Measurements from ENCODE around the gene GABARAPL1.

Gene GABARAPL1

DNA sequence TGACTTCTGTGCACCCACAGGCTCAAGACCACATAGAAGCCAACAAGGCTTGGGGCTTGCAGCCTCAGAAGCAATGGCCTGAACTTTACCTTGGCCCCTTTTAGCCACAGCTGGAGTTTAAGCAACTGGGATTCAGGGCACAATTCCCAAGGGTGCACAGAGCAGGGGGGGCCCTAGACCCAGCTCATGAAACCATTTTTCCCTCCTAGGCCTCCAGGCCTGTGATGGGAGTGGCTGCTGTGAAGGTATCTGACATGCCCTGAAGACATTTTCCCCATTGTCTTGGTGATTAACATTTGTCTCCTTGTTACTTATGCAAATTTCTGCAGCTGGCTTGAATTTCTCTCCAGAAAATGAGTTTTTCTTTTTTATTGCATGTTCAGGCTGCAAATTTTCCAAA, 21.9 kb downstream of the GABARAPL1 start:
- DNase-seq (ENCODE audit: low read depth, low spot score): no peak

DNA sequence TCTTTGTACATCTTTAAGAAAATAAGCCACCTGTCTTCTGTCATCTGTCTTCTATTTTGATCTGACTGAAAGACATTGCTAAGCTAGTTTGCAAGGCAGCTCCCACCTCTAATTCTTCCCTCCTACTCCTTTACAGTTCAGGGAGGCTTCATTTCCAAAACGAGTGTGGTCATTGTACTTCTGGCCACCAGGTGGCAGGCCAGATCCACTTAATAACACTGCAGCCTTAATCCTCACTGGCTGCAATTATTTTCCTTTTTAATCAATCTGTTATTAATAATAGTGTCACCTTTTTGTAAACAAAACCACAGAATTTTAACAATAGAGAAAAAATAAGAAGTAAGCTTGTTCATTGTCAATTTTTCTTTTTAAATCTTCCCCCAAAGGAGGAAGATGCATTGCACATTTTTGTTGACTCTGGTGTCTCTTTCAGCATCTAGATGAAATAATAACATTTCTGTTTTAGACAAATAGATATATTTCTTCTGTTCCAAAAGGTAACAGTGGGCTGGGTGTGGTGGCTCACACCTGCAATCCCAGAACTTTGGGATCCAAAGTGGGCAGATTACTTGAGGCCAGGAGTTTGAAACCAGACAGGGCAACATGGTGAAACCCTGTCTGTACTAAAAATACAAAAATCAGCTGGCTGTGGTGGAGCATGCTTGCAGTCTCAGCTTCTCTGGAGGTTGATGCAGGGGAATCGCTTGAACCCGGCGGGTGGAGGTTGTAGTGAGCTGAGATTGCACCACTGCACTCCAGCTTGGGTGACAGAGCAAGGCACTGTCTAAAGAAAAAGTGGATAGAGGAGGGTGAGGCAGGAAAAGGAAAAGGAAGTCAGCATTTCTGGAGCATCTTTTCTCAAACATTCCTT, 23.3 kb downstream of the GABARAPL1 start:
- DNase-seq (ENCODE audit: low read depth, low spot score): no peak

DNA sequence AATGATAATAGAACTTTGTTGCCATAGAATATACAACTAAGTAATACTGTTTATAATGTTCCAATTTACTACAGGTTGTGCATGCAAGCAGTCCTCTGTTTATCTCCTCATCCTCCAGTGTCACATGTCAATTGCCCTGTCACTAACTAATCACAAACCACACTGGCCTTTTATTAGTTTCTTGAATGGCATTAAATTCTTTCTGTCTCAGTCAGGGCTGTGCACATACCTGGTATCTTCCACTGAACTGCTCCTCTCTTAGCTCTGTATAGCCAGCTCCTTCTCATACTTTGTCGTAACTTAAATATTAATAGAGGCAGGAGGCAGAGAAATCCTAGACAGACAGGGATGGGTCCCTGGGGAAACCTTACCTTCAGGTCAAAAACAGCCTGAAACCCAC, 24.0 kb downstream of the GABARAPL1 start:
- DNase-seq (ENCODE audit: low read depth, low spot score): no peak

DNA sequence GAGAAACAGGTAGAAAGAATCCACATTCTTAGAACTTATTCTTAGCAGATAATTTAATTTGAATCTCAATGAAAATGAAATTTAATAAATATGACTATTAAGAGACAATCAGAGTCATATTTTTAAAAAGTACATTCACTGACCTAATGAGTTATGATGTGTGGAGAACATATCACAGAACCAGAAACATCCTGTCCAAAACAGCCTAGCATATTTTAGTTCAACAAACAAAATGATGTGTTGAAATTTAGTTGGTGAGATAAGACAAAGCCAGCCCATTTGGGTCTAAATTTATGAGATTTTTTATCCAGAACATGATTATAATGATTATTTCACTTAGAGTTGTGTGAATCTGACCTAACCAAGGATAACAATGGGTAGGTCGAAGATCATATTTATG, 25.8 kb downstream of the GABARAPL1 start:
- no peak for DNase-seq (ENCODE audit: low read depth, low spot score)

DNA sequence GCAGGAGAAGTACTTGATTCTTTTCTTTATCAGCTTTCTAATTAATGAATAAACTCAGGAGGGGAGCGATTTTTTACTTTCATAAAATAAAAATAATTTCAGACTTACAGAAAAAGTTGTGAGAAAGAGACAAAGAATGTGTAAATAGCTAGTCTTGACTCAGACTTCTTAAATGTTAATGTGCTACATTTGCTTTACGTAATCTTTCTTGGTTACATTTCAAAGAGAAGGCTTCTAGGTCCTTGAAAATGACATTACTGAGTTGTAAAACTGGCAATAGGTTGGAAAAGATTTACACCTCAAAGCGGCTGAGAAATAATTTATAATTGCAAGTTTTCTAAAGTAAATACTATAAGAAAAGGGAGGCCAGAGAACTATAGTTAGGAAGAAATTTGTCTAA, 28.6 kb downstream of the GABARAPL1 start:
- no peak for DNase-seq (ENCODE audit: low read depth, low spot score)

DNA sequence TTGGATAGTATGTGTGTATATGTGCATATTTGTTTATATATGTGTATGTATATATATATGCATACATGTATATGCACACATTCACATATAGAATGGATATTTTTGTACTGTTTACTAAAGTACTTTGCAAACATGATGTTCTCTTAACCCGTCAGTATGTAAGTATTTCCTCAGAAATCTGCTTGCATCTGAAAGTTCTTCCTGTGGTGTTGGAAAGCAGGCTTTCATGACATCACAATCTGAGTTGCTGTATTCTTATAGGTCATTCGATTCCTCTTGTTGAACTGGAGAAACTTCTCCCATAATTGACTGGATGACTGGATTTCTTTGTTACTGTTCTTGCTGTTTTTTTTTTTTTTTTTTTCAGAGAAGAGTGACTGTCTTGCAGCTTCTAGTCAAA, 29.1 kb downstream of the GABARAPL1 start:
- DNase-seq (ENCODE audit: low read depth, low spot score): no peak

DNA sequence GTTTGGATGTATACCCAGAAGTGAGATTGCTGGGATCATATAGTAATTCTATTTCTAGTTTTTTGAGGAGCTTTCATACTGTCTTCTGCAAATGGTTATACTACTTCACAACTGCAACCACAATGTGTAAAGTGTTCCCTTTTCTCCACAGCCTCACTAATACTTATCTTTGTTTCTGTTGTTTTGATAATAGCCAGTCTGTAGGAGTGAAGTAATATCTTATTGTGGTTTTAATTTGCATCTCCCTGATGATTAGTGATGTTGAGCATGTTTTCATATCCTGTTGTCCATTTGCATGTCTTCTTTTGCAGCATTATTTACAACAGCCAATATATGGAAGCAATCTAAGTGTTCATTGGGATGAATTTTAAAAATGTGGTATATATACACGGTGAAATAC, 29.9 kb downstream of the GABARAPL1 start:
- DNase-seq (ENCODE audit: low read depth, low spot score): no peak

DNA sequence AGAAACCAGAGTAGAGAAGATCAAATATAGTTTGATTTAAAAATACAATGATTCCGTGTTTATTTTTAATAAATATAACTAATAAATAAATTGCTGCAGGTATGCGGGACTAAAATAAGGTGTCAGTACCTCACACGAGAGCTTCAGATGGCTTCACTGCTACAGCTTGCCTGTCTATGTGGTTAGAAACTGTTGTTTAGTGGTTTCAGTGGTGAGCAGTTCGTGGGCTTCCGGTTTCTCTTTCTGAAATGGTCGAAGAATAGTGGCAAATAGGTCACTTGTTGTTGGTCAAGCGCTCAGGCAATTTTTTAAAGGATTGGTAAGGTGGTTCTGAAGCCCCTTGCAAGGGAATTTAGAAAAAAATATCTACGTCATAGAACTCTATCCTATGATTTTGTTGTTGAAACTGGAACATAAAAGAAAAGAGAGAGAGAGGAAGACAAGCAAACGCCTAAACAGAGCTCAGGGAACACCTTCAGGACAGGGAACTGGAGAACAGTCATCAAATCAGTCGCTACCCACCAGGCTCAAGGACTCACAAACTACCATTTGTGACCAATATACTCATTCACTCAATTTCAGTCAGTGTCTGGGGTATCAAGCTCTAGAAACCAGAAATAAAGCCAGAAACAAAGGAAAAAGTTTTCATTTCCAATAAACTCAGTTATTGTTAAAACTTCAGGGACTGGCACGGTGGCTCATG, 31.3 kb downstream of the GABARAPL1 start:
- DNase-seq (ENCODE audit: low read depth, low spot score): no peak

DNA sequence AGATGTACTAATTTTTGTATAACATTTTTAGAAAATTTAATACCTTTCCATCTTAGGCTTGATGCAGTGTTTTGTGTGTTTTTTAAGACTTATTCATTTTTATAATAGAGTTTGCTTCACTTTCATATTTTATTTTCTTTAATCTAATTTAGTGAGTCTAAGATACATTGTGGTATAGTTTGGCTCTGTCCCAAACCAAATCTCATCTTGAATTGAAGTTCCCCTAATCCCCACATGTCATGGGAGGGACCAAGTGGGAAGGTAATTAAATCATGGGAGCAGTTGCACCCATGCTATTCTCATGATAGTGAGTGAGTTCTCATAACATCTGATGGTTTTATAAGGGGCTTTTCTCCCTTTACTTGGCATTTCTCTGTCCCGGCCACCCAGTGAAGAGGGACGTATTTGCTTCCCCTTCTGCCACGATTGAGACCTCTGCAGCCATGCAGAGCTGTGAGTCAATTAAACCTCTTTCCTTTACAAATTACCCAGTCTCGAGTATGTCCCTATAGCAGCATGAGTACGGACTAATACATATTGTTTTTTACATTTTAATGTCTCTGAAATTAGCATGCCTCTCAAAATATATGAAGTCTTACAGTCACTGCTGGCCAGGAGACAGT, 34.9 kb downstream of the GABARAPL1 start:
- no peak for DNase-seq (ENCODE audit: low read depth, low spot score)

DNA sequence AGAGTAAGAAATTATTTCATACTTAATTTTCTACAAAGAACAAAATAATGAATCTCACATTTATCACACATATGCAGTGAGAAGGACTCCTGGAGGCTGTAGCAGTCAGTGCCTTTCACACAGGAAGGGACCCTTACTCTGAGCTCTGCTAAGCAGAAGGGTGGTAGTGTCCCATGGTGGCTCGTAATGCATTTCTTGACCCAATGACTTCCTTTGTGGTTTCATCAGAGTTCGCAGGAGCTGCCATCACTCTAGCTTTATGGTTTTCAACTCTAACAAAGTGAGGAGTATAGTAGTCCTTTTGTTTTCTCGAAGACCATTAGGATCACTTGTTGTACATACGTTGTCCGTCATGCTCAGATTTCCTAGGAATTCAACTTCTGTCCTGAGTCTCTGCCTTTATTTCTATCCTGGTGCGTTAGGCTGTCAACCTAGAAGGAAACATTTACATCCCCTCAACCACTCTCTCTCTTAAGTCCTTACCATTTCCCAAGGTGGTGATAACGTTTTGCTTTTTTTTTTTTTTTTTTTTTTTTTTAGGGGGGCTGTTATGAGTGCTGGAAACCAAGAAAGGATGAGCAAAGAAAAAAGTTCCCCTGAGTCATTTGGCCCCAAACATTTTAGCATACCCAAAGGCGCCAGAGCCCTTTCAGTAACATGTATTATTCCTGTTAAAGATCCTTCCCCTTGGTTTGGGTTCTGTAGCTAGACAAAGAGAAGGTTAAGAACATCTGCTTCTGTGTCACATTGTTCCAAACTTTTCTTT, 37.2 kb downstream of the GABARAPL1 start:
- DNase-seq (ENCODE audit: low read depth, low spot score): no peak

DNA sequence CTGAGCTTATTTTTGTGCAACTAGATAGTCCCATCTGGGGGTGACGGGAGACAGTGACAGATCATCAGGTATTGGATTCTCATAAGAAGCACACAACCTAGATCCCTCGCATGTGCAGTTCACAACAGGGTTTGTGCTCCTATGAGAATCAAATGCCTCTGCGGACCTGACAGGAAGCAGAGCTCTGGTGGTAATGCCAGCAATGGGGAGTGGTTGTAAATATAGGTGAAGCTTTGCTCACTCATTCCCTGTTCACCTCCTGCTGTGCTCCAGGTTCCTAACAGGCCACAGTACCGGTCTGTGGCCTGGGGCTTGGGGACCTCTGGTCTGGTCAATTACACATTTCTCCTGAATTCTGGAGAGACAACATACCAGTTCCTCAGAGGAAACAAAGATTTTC, 39.0 kb downstream of the GABARAPL1 start:
- no peak for DNase-seq (ENCODE audit: low read depth, low spot score)

DNA sequence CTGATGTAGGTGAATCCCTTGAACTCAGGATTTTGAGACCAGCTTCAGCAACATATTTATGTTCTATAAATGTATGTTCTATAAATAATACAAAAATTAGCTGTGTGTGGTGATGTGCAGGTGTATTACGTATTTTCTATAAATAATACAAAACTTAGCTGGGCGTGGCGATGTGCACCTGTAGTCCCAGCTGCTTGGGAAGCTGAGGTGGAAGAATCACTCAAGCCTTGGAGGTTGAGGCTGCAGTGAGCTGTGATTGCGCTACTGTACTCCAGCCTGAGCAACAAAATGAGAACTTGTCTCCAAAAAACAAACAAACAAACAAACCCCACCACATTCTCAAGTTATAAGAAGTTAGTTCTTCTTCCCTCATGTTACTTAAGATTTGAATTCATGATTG, 39.5 kb downstream of the GABARAPL1 start:
- no peak for DNase-seq (ENCODE audit: low read depth, low spot score)

DNA sequence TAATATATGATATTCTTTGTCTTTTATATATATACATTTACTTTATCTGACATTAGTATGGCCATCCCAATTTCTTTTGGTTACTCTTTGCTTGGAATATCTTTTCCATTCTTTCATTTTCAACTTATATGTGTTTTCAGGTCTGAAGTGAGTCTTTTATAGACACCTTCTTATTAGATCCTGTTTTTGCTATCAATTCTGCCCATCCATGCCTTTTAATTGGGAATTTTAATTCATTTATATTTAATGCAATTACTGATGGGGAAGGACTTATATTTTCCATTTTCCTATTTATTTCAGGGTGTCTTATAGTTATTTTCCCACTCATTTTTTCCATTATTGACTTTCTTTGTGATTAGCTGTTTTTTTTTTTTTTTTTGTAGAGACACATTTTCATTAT, 43.4 kb downstream of the GABARAPL1 start:
- DNase-seq (ENCODE audit: low read depth, low spot score): no peak

DNA sequence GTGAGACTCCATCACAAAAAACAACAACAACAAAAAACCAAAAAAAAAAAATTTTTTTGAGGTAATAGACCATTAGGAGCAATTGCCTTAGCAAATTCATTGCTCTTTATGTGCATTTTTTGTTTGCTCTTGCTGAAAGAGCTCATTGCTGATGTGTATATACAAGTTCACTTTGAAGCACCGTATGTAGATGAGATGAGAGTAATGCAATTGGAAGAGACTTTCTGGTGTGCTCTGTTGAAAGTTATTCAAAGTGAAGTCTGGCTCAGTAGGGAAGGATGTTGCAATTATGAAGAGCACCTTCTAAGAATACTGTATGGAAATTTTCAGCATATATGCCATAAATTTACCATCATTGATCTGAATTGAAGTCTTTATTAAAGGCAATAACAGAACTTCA, 48.2 kb downstream of the GABARAPL1 start:
- DNase-seq (ENCODE audit: low read depth, low spot score): no peak

DNA sequence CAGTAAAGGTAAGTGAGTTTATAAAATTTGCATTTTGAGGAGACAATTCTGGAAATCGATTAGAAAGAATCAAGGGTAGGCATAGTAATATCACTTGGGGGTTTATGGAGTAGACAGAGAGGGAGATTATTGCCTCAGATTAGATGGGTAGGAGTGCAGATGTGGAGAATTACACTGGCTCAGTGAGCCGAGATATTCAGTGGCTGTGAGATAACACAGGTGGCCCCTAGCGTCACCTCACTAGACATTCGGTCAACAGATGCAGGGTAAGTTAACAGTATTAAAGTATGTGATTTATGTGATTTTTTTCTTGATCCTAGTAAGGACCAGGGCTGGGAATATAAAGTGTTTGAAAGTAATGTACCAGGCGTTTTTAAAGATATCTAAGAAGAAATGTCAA, 55.4 kb downstream of the GABARAPL1 start:
- DNase-seq (ENCODE audit: low read depth, low spot score): no peak

DNA sequence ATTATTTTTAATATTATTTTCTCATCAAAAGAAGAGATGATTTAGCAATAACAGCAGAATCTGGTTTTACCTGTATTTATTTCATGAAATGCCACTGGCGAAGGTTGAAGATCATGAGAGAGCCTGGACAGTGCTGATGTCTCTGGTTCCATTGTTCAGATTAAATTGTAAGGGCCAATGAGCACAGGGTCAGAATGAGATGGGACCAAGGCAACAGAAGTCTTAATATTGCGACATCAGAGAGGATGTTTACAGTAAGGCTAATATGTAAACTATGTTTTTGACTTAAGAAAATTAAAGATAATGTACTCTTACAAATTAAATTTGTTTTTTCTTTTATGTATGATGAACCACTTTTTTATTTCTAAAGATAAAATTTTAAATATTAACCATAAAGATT, 59.8 kb downstream of the GABARAPL1 start:
- DNase-seq (ENCODE audit: low read depth, low spot score): no peak

All from smooth muscle cell of the brain vasculature (primary cell).